SK-N-SH (cell line): ENCODE data around the gene PEPD. TPM values are rescaled to one million over a fixed set of nuclear protein-coding genes. Genes with fewer than 3 reads are reported as not detected.

ENCODE experiments used
- CTCF ChIA-PET: fragments of 300-600, 350-600 bp; formaldehyde crosslinking; extraction: SDS; loops from one replicate; lab custom pipeline; 2021; lab: Yijun Ruan, JAX
- POLR2A ChIA-PET: fragments of 350-600 bp; sonication (Branson Sonifier 250); formaldehyde crosslinking; extraction: SDS; loops from one replicate; lab custom pipeline; 2020; ENCODE audit warnings: antibody characterized with exemption, inconsistent platforms; lab: Yijun Ruan, JAX
- DNase-seq: peaks from one replicate; pipeline ENCODE4 v3.0.0; 2012
- H2AFZ ChIP-seq: fragments of 200-600 bp; sonication (generic); 2 replicates; pipeline ENCODE4 v1.8.1; 2016; ENCODE audit warnings: antibody characterized with exemption, mild to moderate bottlenecking, low read depth
- H3F3A ChIP-seq: fragments of 200-600 bp; sonication (generic); replicated peaks from 2 replicates; pipeline ENCODE3; 2016; ENCODE audit warnings: antibody characterized with exemption, mild to moderate bottlenecking; ENCODE audit not compliant: insufficient read depth
- H3K27ac ChIP-seq, 2 experiments: fragments of 200-500 bp in 1 of 2; fragments of 200-600 bp in 1 of 2; sonication (Bioruptor generic) in 1 of 2; sonication (generic), shearing (Covaris generic) in 1 of 2; 2 replicates each; pipeline versions ENCODE4 v1.5.1 to v1.6.1; 2014 to 2016; ENCODE audit warnings: low read depth in 2 of 2, inconsistent platforms in 1 of 2, low read length in 1 of 2, mild to moderate bottlenecking in 1 of 2, mixed read lengths in 1 of 2
- H3K27me3 ChIP-seq: fragments of 200-600 bp; sonication (generic), shearing (Covaris generic); 2 replicates; pipeline ENCODE4 v1.6.1; 2016; ENCODE audit warnings: mixed run types; ENCODE audit not compliant: insufficient read depth
- H3K36me3 ChIP-seq, 2 experiments: fragments of 200-500 bp in 1 of 2; fragments of 200-600 bp in 1 of 2; sonication (Bioruptor generic) in 1 of 2; sonication (generic) in 1 of 2; replicated peaks in 1 of 2; 2 replicates each; pipeline versions ENCODE3 to v1.5.1; 2014 to 2016; ENCODE audit warnings: low read length in 1 of 2, mild to moderate bottlenecking in 1 of 2; ENCODE audit not compliant: insufficient read depth in 2 of 2, control insufficient read depth in 1 of 2
- H3K4me1 ChIP-seq, 2 experiments: fragments of 200-500 bp in 1 of 2; fragments of 200-600 bp in 1 of 2; sonication (Bioruptor generic) in 1 of 2; sonication (generic), shearing (Covaris generic) in 1 of 2; 2 replicates each; pipeline versions ENCODE4 v1.5.1 to v1.6.1; 2014 to 2016; ENCODE audit warnings: low read depth in 1 of 2, low read length in 1 of 2, mixed run types in 1 of 2; ENCODE audit not compliant: insufficient read depth in 2 of 2, control insufficient read depth in 1 of 2
- H3K4me2 ChIP-seq: fragments of 200-600 bp; sonication (generic), shearing (Covaris generic); 2 replicates; pipeline ENCODE4 v1.6.1; 2017; ENCODE audit warnings: mixed run types
- H3K4me3 ChIP-seq, 2 experiments: fragments of 200-500 bp in 1 of 2; fragments of 200-600 bp in 1 of 2; sonication (Bioruptor generic) in 1 of 2; sonication (generic), shearing (Covaris generic) in 1 of 2; 2 replicates each; pipeline versions ENCODE4 v1.5.1 to v1.8.1; 2014 to 2016; ENCODE audit warnings: low read depth in 2 of 2, inconsistent platforms in 1 of 2, low read length in 1 of 2, mild to moderate bottlenecking in 1 of 2, mixed read lengths in 1 of 2, moderate library complexity in 1 of 2
- H3K79me2 ChIP-seq: fragments of 200-600 bp; sonication (generic); 2 replicates; pipeline ENCODE4 v1.8.1; 2017; ENCODE audit warnings: mild to moderate bottlenecking; ENCODE audit not compliant: insufficient read depth
- H3K9ac ChIP-seq: fragments of 200-600 bp; sonication (generic); 2 replicates; pipeline ENCODE4 v1.6.1; 2017; ENCODE audit warnings: mixed run types
- H3K9me2 ChIP-seq: fragments of 200-600 bp; sonication (generic); 2 replicates; pipeline ENCODE4 v1.6.1; 2017; ENCODE audit warnings: mixed run types
- H3K9me3 ChIP-seq: fragments of 200-600 bp; sonication (generic); 2 replicates; pipeline ENCODE4 v1.6.1; 2017; ENCODE audit warnings: mixed run types, mild to moderate bottlenecking, moderate library complexity
- H4K20me1 ChIP-seq: fragments of 200-600 bp; sonication (generic); 2 replicates; pipeline ENCODE4 v1.6.1; 2017; ENCODE audit warnings: mild to moderate bottlenecking, mixed run types; ENCODE audit not compliant: insufficient read depth
- EP300 ChIP-seq, 2 experiments: IDR thresholded peaks; 2 replicates each; pipeline versions ENCODE4 v1.4.0 to v1.6.1; 2012; ENCODE audit warnings: borderline replicate concordance in 1 of 2, low read depth in 1 of 2, low read length in 1 of 2
- FOSL2 ChIP-seq: IDR thresholded peaks from 2 replicates; pipeline ENCODE4 v1.4.0; 2012; ENCODE audit warnings: low read depth, mild to moderate bottlenecking, moderate library complexity, borderline replicate concordance
- GATA2 ChIP-seq: sonication (generic); formaldehyde crosslinking; IDR thresholded peaks from 2 replicates; pipeline ENCODE4 v1.5.0; 2020; ENCODE audit warnings: mild to moderate bottlenecking, missing genetic modification reagents
- JUND ChIP-seq: IDR thresholded peaks from 2 replicates; pipeline ENCODE4 v1.4.0; 2012
- MEF2A ChIP-seq: IDR thresholded peaks from 2 replicates; pipeline ENCODE4 v1.4.0; 2012; ENCODE audit warnings: low read depth, borderline replicate concordance
- NFIC ChIP-seq: IDR thresholded peaks from 2 replicates; pipeline ENCODE4 v1.4.0; 2012; ENCODE audit warnings: borderline replicate concordance
- RXRA ChIP-seq: IDR thresholded peaks from 2 replicates; pipeline ENCODE4 v1.4.0; 2012; ENCODE audit warnings: low read depth, mild to moderate bottlenecking, borderline replicate concordance
- SIN3A ChIP-seq: IDR thresholded peaks from 2 replicates; pipeline ENCODE4 v1.6.1; 2012; ENCODE audit warnings: low read depth, mild to moderate bottlenecking, low read length, moderate library complexity, borderline replicate concordance
- SMC3 ChIP-seq: IDR thresholded peaks from 2 replicates; pipeline ENCODE4 v1.6.1; 2012; ENCODE audit warnings: low read depth, low read length, improper control_type of control experiment
- TAF1 ChIP-seq: IDR thresholded peaks from 2 replicates; pipeline ENCODE4 v1.6.1; 2012; ENCODE audit warnings: low read depth, mild to moderate bottlenecking, low read length, moderate library complexity, borderline replicate concordance
- TCF12 ChIP-seq: IDR thresholded peaks from 2 replicates; pipeline ENCODE4 v1.4.0; 2012
- WGBS: methylation state at CpG from one replicate; pipeline ENCODE4 v1.1.6; 2017; ENCODE audit warnings: low lambda C conversion rate; 5-methylcytosine and 5-hydroxymethylcytosine counted together
- polyA plus RNA-seq, 3 experiments: library from polyadenylated mRNA; depleted of rRNA; stranded (reverse); fragments of >200 nt; gene quantifications; 2 replicates each; pipeline ENCODE4 v1.2.3, GENCODE V29; 2012
- TF ChIP-seq, protein P1 (sequence below): IDR thresholded peaks from 2 replicates; pipeline ENCODE4 v1.6.1; 2012; ENCODE audit warnings: mild to moderate bottlenecking, low read depth, low read length, moderate library complexity
- TF ChIP-seq, protein P2 (sequence below): IDR thresholded peaks from 2 replicates; pipeline ENCODE4; 2012
- TF ChIP-seq, protein P3 (sequence below): IDR thresholded peaks from 2 replicates; pipeline ENCODE4 v1.4.0; 2012; ENCODE audit warnings: low read depth, borderline replicate concordance
- TF ChIP-seq, protein P4 (sequence below): IDR thresholded peaks from 2 replicates; pipeline ENCODE4 v1.4.0; 2012; ENCODE audit warnings: low read depth
- TF ChIP-seq, protein P5 (sequence below): fragments of 150-350 bp; IDR thresholded peaks from 2 replicates; pipeline ENCODE4 v1.6.1; 2016; ENCODE audit warnings: mild to moderate bottlenecking, low read depth, low read length
- TF ChIP-seq, protein P6 (sequence below): IDR thresholded peaks from 2 replicates; pipeline ENCODE4 v1.4.0; 2012; ENCODE audit warnings: low read depth, borderline replicate concordance

The PEPD gene
- polyA plus RNA-seq, 1 of the 3 experiments (the other 2 are of a cell fraction): 88.9 TPM

DNA sequence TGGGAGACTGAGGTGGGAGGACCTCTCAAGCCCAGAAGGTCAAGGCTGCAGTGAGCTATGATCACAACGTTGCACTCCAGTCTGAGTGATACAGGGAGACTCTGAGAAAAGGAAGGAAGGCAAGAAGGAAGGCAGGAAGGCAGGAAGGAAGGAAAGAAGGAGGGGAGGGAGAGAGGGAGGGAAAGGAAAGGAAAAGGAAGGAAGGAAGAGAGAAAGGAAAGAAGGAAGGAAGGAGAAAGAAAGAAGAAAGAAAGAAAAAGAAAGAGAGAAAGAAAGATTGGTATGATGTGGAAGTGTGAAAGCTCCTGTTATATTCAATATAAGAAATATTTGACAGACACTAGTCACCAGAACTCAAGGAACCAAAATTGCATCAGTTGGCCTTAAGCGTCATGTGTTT lies 180.6 kb downstream of the PEPD start:
- Histone ChIP-seq H3K4me1 (no peaks in the 10 kb centered on the region), H3K36me3 (no peaks in the 10 kb centered on the region), H3F3A (no peaks in the 10 kb centered on the region)
- no peak for DNase-seq
- POLR2A ChIA-PET: no interaction called here
- TF ChIP-seq TAF1: no peak
- TF ChIP-seq, protein P1, sequence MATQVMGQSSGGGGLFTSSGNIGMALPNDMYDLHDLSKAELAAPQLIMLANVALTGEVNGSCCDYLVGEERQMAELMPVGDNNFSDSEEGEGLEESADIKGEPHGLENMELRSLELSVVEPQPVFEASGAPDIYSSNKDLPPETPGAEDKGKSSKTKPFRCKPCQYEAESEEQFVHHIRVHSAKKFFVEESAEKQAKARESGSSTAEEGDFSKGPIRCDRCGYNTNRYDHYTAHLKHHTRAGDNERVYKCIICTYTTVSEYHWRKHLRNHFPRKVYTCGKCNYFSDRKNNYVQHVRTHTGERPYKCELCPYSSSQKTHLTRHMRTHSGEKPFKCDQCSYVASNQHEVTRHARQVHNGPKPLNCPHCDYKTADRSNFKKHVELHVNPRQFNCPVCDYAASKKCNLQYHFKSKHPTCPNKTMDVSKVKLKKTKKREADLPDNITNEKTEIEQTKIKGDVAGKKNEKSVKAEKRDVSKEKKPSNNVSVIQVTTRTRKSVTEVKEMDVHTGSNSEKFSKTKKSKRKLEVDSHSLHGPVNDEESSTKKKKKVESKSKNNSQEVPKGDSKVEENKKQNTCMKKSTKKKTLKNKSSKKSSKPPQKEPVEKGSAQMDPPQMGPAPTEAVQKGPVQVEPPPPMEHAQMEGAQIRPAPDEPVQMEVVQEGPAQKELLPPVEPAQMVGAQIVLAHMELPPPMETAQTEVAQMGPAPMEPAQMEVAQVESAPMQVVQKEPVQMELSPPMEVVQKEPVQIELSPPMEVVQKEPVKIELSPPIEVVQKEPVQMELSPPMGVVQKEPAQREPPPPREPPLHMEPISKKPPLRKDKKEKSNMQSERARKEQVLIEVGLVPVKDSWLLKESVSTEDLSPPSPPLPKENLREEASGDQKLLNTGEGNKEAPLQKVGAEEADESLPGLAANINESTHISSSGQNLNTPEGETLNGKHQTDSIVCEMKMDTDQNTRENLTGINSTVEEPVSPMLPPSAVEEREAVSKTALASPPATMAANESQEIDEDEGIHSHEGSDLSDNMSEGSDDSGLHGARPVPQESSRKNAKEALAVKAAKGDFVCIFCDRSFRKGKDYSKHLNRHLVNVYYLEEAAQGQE: no peak
- no peak for TF ChIP-seq MEF2A
- no peak for TF ChIP-seq RXRA
- TF ChIP-seq JUND: no peak
- TF ChIP-seq, protein P2, sequence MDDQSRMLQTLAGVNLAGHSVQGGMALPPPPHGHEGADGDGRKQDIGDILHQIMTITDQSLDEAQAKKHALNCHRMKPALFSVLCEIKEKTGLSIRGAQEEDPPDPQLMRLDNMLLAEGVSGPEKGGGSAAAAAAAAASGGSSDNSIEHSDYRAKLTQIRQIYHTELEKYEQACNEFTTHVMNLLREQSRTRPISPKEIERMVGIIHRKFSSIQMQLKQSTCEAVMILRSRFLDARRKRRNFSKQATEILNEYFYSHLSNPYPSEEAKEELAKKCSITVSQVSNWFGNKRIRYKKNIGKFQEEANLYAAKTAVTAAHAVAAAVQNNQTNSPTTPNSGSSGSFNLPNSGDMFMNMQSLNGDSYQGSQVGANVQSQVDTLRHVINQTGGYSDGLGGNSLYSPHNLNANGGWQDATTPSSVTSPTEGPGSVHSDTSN: no peak
- TF ChIP-seq NFIC: no peak
- TF ChIP-seq TCF12: no peak
- TF ChIP-seq, protein P3, sequence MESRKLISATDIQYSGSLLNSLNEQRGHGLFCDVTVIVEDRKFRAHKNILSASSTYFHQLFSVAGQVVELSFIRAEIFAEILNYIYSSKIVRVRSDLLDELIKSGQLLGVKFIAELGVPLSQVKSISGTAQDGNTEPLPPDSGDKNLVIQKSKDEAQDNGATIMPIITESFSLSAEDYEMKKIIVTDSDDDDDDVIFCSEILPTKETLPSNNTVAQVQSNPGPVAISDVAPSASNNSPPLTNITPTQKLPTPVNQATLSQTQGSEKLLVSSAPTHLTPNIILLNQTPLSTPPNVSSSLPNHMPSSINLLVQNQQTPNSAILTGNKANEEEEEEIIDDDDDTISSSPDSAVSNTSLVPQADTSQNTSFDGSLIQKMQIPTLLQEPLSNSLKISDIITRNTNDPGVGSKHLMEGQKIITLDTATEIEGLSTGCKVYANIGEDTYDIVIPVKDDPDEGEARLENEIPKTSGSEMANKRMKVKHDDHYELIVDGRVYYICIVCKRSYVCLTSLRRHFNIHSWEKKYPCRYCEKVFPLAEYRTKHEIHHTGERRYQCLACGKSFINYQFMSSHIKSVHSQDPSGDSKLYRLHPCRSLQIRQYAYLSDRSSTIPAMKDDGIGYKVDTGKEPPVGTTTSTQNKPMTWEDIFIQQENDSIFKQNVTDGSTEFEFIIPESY: no peak
- TF ChIP-seq, protein P4, sequence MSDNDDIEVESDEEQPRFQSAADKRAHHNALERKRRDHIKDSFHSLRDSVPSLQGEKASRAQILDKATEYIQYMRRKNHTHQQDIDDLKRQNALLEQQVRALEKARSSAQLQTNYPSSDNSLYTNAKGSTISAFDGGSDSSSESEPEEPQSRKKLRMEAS: no peak
- no peak for TF ChIP-seq FOSL2
- TF ChIP-seq SIN3A: no peak
- TF ChIP-seq SMC3: no peak
- TF ChIP-seq, protein P5, sequence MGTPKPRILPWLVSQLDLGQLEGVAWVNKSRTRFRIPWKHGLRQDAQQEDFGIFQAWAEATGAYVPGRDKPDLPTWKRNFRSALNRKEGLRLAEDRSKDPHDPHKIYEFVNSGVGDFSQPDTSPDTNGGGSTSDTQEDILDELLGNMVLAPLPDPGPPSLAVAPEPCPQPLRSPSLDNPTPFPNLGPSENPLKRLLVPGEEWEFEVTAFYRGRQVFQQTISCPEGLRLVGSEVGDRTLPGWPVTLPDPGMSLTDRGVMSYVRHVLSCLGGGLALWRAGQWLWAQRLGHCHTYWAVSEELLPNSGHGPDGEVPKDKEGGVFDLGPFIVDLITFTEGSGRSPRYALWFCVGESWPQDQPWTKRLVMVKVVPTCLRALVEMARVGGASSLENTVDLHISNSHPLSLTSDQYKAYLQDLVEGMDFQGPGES: no peak
- TF ChIP-seq EP300 (IDR thresholded peaks at IDR 0.05; ENCODE audit: borderline replicate concordance in 1 of 2, low read depth in 1 of 2, low read length in 1 of 2): no peak
- TF ChIP-seq GATA2: no peak
- TF ChIP-seq, protein P6, sequence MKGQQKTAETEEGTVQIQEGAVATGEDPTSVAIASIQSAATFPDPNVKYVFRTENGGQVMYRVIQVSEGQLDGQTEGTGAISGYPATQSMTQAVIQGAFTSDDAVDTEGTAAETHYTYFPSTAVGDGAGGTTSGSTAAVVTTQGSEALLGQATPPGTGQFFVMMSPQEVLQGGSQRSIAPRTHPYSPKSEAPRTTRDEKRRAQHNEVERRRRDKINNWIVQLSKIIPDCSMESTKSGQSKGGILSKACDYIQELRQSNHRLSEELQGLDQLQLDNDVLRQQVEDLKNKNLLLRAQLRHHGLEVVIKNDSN: no peak
- TF ChIP-seq, all 33 proteins: peak for 0
- Histone ChIP-seq H3K9ac (no peak overlapping the region), H3K9me2 (no peaks in the 10 kb centered on the region), H2AFZ (no peak overlapping the region), H3K27ac (no peak overlapping the region), H3K4me3 (no peak overlapping the region), H3K9me3 (no peaks in the 10 kb centered on the region), H3K79me2 (no peaks in the 10 kb centered on the region), H3K27me3 (peaks cover 9% of the 10 kb centered on the region; the same call in 1 of the 2 replicates), H3K4me2 (no peak overlapping the region), H4K20me1 (no peaks in the 10 kb centered on the region)
- 46% methylated on average over 2 of the region's 2 CpGs for WGBS
- CTCF ChIA-PET: no interaction called here
